Smooth muscle cell (in vitro differentiated cells): ENCODE measurements around the gene SMTN. TPM values are rescaled to one million over a fixed set of nuclear protein-coding genes. Genes with fewer than 3 reads are reported as not detected.
"Not testable (repeated sequence)": the region's sequence is repeated elsewhere in the genome, so short reads cannot be mapped to it uniquely, and the experiment has no call there.

Experiments
- DNase-seq: peaks from one replicate; lab custom pipeline; 2025; ENCODE audit not compliant: unreplicated experiment; lab: John Stamatoyannopoulos, UW
- H2AFZ ChIP-seq: fragments of 200-600 bp; sonication (generic); 2 replicates; pipeline ENCODE4 v1.6.0; 2016; ENCODE audit warnings: antibody characterized with exemption, low read depth, mild to moderate bottlenecking
- H3F3A ChIP-seq: fragments of 200-600 bp; sonication (generic); 2 replicates; pipeline ENCODE4 v1.6.0; 2017; ENCODE audit warnings: antibody characterized with exemption, low read depth
- H3K27ac ChIP-seq: fragments of 200-600 bp; sonication (generic); 2 replicates; pipeline ENCODE4 v1.5.1; 2016; ENCODE audit warnings: low read depth, mild to moderate bottlenecking
- H3K27me3 ChIP-seq: fragments of 200-600 bp; sonication (generic); 2 replicates; pipeline ENCODE4 v1.6.1; 2016; ENCODE audit warnings: low read depth, mild to moderate bottlenecking
- H3K36me3 ChIP-seq: fragments of 200-600 bp; sonication (generic); 2 replicates; pipeline ENCODE4 v1.5.1; 2016; ENCODE audit warnings: low read depth
- H3K4me1 ChIP-seq: fragments of 200-600 bp; sonication (generic); 2 replicates; pipeline ENCODE4 v1.5.1; 2016; ENCODE audit warnings: low read depth
- H3K4me2 ChIP-seq: fragments of 200-600 bp; sonication (generic); 2 replicates; pipeline ENCODE4 v1.6.0; 2016; ENCODE audit warnings: mild to moderate bottlenecking
- H3K4me3 ChIP-seq: fragments of 200-600 bp; sonication (generic); 2 replicates; pipeline ENCODE4 v1.5.1; 2016; ENCODE audit warnings: mild to moderate bottlenecking
- H3K79me2 ChIP-seq: fragments of 200-600 bp; sonication (generic); 2 replicates; pipeline ENCODE4 v1.6.0; 2016; ENCODE audit warnings: low read depth, mild to moderate bottlenecking
- H3K9ac ChIP-seq: fragments of 200-600 bp; sonication (generic); 2 replicates; pipeline ENCODE4 v1.6.0; 2016; ENCODE audit warnings: low read depth
- H3K9me3 ChIP-seq: fragments of 200-600 bp; sonication (generic); replicated peaks from 2 replicates; pipeline ENCODE4 v1.5.1; 2016; ENCODE audit warnings: low read depth
- H4K20me1 ChIP-seq: fragments of 200-600 bp; sonication (generic); 2 replicates; pipeline ENCODE4 v1.6.0; 2016; ENCODE audit warnings: low read depth
- WGBS: methylation state at CpG from one replicate; pipeline ENCODE4 v1.1.7; 2016; ENCODE audit warnings: low lambda C conversion rate; 5-methylcytosine and 5-hydroxymethylcytosine counted together
- polyA plus RNA-seq: library from polyadenylated mRNA; unstranded; fragments of >200 nt; fragmentation: Nextera tagmentation; extraction: Ambion mirVana; gene quantifications from 2 replicates; pipeline ENCODE4 v1.2.1, GENCODE V29; 2016
- total RNA-seq: library from RNA; depleted of rRNA; stranded (reverse); fragments of >200 nt; gene quantifications from 2 replicates; pipeline ENCODE4 v1.2.3, GENCODE V29; 2014
- TF ChIP-seq, protein P1 (sequence below): fragments of 200-600 bp; sonication (generic); IDR thresholded peaks from 2 replicates; pipeline ENCODE4 v1.5.1; 2017; ENCODE audit warnings: borderline replicate concordance, mild to moderate bottlenecking, antibody characterized with exemption; ENCODE audit not compliant: insufficient read depth, poor library complexity, severe bottlenecking

The SMTN gene
- total and polyA plus RNA-seq, 2 experiments from 2014 or later: 58.6 to 108 TPM

DNA sequence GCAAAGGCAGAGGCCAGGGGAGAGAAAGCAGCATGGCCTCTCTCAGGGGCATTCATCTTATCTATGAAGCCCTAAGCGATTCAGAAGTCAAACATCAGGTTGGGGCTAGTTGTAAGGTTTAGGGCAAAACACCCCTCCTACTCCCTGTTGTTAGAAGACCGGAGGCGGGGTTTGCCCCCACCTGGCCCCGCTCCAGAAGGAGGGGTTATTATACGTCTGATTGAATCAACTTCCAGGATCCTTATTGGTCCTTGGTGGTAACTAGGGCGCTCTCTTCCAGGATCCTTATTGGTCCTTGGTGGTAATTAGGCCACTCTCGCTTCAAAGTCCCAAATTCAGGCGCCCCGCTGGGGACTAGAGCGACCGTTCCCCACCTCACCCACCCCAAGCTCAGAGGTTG, 12.1 kb upstream of the SMTN start:
- TF ChIP-seq, protein P1, sequence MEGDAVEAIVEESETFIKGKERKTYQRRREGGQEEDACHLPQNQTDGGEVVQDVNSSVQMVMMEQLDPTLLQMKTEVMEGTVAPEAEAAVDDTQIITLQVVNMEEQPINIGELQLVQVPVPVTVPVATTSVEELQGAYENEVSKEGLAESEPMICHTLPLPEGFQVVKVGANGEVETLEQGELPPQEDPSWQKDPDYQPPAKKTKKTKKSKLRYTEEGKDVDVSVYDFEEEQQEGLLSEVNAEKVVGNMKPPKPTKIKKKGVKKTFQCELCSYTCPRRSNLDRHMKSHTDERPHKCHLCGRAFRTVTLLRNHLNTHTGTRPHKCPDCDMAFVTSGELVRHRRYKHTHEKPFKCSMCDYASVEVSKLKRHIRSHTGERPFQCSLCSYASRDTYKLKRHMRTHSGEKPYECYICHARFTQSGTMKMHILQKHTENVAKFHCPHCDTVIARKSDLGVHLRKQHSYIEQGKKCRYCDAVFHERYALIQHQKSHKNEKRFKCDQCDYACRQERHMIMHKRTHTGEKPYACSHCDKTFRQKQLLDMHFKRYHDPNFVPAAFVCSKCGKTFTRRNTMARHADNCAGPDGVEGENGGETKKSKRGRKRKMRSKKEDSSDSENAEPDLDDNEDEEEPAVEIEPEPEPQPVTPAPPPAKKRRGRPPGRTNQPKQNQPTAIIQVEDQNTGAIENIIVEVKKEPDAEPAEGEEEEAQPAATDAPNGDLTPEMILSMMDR: no peak
- no peaks in the 10 kb centered on the region for H4K20me1 ChIP-seq
- H3K79me2 ChIP-seq: no peaks in the 10 kb centered on the region
- H3K27me3 ChIP-seq: no peaks in the 10 kb centered on the region
- H2AFZ ChIP-seq: no peak overlapping the region
- H3K36me3 ChIP-seq: no peaks in the 10 kb centered on the region
- H3K4me3 ChIP-seq: no peak overlapping the region
- H3F3A ChIP-seq: no peaks in the 10 kb centered on the region
- 88% methylated on average over 11 of the region's 11 CpGs for WGBS
- no peaks in the 10 kb centered on the region for H3K9me3 ChIP-seq
- no peak overlapping the region for H3K27ac ChIP-seq
- no peak overlapping the region for H3K4me2 ChIP-seq
- H3K9ac ChIP-seq: no peak overlapping the region
- H3K4me1 ChIP-seq: no peaks in the 10 kb centered on the region
- DNase-seq: no peak

DNA sequence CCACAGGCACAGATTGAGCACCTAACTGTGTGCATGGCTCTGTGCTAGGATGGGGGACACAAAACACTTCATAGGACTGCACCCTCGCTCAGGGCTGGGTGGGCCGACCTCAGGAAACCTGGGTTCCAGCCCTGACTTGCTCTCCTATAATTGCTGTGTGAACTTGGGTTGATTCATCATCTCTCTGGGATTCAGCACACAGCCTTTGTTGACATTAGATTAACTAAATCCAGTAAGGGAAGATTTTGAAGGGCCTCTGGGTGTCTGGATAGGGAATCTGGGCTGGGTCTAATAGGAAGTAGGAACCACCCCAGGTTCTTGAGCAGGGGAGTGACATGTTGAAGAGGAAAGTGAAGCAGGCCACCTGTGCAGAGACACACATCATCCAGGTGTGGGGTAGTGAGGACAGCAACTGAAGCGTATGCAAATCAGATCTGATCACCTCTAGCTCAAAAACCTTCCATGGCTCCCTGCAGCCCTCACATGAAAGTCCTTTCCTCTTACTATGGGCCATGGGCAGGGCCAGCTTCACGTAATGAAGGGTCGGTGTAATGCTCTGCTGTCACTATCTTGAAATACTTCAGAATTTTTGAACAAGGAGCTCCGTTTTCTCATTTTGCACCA, 11.3 kb upstream of the SMTN start:
- not testable (repeated sequence) for H3K4me3 ChIP-seq, H4K20me1 ChIP-seq, H3K27ac ChIP-seq, H3K27me3 ChIP-seq, H3K79me2 ChIP-seq, H3K4me2 ChIP-seq, H3K9me3 ChIP-seq, H2AFZ ChIP-seq, H3K36me3 ChIP-seq, H3K9ac ChIP-seq, DNase-seq, H3F3A ChIP-seq, H3K4me1 ChIP-seq
- WGBS: 69% methylated on average over 6 of the region's 6 CpGs

DNA sequence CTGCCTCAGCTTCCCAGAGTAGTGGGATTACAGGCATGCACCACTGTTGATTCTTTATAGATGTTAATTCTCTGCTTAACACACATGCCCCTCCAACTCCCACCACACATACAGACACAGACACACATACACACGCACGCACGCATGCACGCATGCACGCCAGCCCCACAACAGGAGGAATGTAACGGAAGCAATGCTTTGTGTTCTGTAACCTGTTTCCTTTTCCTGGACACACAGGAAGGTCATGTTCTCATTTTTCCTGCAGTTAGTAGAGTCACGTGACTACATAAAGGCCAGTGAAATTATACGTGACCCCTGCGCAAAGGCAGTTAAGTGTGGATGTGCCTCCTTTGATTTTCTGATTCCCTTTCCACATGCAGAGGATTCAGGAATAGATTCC, 8.0 kb upstream of the SMTN start:
- H2AFZ ChIP-seq, H3K4me3 ChIP-seq, H3F3A ChIP-seq, H4K20me1 ChIP-seq, H3K4me1 ChIP-seq, H3K9ac ChIP-seq, H3K79me2 ChIP-seq, H3K27me3 ChIP-seq, H3K4me2 ChIP-seq, DNase-seq, H3K36me3 ChIP-seq, H3K9me3 ChIP-seq, H3K27ac ChIP-seq: not testable (repeated sequence)
- WGBS: 95% methylated on average over 9 of the region's 9 CpGs

DNA sequence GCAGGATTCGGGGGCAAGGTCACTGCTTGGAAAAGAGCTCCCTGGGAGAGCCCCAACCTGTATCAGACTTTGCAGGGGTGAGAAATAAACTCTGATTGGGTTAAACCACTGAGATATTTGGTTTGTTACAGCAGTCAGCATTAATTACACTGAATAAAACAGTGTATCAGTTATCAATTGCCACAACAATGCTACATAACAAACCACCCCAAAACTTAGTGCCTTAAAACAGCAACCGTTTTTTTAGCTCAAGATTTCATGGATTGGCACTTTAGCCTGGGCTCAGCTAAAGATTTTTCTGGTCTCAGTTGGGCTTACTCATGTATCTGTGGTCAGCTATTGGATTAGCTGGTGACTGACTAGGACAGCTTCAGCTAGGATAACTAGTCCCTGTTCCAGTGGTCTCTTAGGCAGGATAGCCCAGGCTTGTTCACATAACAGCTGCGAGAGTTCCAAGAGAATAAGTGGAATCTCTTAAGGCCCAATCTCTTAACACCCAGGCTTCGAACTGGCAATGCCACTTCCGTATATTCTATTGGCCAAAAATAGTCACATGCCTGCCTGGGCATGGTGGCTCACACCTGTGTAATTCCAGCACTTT, 7.5 kb upstream of the SMTN start:
- not testable (repeated sequence) for H3K79me2 ChIP-seq, DNase-seq, H2AFZ ChIP-seq, H3K9ac ChIP-seq, H3K9me3 ChIP-seq, H3K4me3 ChIP-seq, H3F3A ChIP-seq, H3K4me2 ChIP-seq, H3K27ac ChIP-seq, H4K20me1 ChIP-seq, H3K27me3 ChIP-seq, H3K36me3 ChIP-seq, H3K4me1 ChIP-seq
- 58% methylated on average over 5 of the region's 5 CpGs for WGBS

DNA sequence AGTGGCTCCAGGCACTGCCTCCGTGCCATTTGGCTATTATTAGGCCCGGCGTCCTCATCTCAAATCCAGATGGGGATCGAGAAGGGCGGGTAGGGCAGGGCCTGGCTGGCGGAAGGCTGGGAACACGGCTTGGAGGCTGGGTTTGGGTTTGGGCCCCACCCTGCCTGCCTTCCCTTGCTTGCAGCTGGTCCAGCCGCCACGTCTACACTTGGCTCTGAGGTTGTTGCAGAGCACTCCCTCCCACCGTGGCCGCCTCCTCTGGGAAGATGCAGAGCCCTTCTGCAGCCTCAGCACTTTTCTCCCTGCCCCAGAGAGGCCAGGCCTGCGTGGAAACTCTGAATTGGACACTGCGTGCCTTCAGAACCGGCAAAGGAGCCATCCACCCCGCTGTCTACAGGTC, 5.2 kb upstream of the SMTN start:
- Histone ChIP-seq H3K79me2 (no peaks in the 10 kb centered on the region), H3F3A (no peaks in the 10 kb centered on the region), H4K20me1 (no peaks in the 10 kb centered on the region), H3K9ac (no peak overlapping the region), H3K27ac (peak overlapping the region; percentile 35), H3K9me3 (no peaks in the 10 kb centered on the region), H3K4me2 (no peak overlapping the region), H3K4me3 (no peak overlapping the region), H2AFZ (peak overlapping the region; percentile 86), H3K4me1 (no peaks in the 10 kb centered on the region), H3K36me3 (no peaks in the 10 kb centered on the region), H3K27me3 (no peaks in the 10 kb centered on the region)
- WGBS: 55% methylated on average over 14 of the region's 15 CpGs
- DNase-seq: no peak
- TF ChIP-seq, protein P1: no peak
